Transverse colon (tissue), 4 donors: ENCODE results near the gene COL6A1.

Experiments
- POLR2AphosphoS5 ChIP-seq, 3 donors: sonication (generic); formaldehyde crosslinking; IDR thresholded peaks; one replicate each; pipeline ENCODE4 v1.6.1; 2016; ENCODE audit warnings: antibody characterized with exemption in 3 of 3
- TF ChIP-seq, protein P1 (sequence below), 5 experiments: fragments of 200-600 bp in 3 of 5; fragments of 450-650 bp in 2 of 5; sonication (generic) in 3 of 5; IDR thresholded peaks; 1 replicate in 2 of 5; 2 replicates in 3 of 5; pipeline ENCODE4 v1.5.1; 2016 to 2017; ENCODE audit warnings: antibody characterized with exemption in 5 of 5, inconsistent platforms in 3 of 5, mild to moderate bottlenecking in 2 of 5, moderate library complexity in 1 of 5

DNA sequence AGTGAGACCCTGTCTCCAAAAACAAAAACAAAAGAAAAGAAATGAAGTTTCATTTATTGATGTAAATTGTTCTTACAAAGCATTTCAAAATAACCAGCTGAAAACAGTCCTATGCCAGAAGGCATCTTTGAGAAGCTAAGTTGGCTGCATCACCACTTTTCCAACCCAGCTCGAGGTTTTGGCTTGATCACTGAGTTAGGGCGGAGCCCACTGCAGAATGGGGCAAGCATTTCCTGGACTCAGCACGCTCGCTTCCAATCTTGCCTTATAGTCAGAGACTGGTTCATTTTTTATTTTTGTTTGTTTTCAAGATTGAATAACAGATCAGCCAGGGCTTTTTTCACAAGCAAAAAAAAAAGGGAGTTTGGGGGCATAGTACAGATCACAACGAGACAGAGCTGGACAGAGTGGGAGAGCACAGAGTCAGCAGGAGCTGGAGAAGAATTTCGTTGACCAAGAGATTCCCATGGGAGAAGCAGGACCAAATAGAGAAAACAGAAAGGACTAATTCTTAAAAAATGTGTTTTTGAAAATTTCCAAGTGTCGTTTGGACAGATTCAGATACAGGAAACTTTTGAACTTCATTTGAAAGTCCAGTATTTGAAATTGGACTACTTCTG is 23.5 kb upstream of the COL6A1 start:
- TF ChIP-seq, protein P1, sequence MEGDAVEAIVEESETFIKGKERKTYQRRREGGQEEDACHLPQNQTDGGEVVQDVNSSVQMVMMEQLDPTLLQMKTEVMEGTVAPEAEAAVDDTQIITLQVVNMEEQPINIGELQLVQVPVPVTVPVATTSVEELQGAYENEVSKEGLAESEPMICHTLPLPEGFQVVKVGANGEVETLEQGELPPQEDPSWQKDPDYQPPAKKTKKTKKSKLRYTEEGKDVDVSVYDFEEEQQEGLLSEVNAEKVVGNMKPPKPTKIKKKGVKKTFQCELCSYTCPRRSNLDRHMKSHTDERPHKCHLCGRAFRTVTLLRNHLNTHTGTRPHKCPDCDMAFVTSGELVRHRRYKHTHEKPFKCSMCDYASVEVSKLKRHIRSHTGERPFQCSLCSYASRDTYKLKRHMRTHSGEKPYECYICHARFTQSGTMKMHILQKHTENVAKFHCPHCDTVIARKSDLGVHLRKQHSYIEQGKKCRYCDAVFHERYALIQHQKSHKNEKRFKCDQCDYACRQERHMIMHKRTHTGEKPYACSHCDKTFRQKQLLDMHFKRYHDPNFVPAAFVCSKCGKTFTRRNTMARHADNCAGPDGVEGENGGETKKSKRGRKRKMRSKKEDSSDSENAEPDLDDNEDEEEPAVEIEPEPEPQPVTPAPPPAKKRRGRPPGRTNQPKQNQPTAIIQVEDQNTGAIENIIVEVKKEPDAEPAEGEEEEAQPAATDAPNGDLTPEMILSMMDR (IDR thresholded peaks at IDR 0.05) = no peak
- no peak for TF ChIP-seq POLR2AphosphoS5 (IDR thresholded peaks at IDR 0.05)
